Measurements from ENCODE around the gene EEF1E1.
A peak's percentile ranks its signal among the peaks of the same experiment; 100 is the strongest.

The EEF1E1 gene

DNA sequence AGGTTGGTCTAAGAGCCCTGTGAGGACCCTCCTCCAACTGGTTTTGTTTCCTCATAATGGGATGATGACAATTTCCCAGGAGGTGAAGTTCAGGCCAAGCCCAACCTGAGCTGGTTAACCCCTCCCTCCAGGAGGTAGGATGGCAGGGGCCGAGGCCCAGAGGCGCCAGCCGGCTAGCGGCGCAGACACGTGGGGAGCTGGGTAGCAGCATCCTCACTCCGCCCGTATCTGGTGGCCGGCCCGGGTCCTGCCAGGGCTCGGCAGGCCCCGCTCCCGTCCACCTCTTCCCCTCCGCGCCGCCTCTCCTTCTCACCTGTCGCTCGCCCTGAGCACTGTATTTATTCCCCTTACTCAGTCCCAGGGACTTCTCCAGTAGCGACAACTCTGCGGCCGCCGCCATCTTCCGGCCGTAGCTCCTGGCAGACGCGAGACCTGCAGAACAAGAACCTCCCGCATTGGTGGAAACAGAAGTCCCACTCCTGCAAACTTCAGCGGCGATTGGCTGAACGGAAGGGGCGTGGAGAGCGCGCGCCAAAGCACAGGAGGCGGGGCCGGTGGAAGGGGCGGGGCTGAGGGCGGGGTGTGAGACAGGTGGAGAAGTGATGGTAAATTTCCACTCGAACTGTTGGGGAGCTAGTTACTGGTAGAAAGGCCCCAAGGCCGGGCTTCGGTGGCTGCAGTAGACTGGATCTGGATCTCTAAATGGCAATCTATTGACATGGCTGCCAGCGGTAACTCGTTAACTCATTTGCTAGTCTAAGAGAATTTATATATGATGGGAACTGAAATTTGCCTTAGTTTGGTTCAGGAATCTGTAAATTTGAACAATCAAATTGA, at the start of gene EEF1E1:
Gene EEF1E1 (minus strand): TSS at position 427 of the 837 bp plus-strand sequence. CDS start 27 bp downstream, at position 400.
- peak; percentile 98 for DNase-seq

DNA sequence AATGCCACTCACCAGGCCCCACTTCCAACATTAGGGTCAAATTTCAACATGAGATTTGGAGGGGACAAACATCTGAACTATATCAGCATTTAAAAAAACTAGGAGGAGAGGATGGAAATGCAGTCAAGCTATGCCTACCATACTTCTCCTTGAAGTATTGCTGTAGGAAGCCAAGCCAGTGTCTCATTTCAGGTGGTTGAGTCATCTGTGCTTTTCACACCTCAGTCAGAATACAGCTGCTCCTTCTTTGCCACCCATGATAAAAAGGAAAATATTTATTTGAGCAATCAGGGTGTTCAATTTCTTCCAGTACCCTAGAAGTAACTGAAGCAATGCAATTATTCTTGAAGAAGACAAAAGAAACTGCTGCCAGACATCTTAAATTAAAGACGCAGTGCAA, 47.0 kb upstream of the EEF1E1 start:
- DNase-seq, result no peak

DNA sequence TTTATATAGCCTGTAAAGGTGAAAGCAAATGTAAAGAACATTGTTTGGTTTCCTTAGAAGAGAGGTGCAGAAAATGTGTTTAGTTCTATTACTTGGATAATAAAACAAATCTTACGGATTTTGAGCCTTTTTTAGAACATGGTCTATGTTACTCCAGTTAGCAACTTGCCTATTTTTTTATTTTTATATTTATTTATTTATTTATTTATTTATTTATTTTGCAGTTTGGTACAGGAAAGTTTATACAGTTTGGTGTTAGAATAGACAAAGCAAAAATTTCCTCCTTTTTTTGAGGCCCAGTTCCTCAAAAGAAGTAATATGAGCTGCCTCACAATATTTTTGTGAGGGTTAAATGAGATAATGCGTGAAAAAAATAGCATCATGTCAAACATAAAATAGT, 41.6 kb upstream of the EEF1E1 start:
- no peak for DNase-seq

DNA sequence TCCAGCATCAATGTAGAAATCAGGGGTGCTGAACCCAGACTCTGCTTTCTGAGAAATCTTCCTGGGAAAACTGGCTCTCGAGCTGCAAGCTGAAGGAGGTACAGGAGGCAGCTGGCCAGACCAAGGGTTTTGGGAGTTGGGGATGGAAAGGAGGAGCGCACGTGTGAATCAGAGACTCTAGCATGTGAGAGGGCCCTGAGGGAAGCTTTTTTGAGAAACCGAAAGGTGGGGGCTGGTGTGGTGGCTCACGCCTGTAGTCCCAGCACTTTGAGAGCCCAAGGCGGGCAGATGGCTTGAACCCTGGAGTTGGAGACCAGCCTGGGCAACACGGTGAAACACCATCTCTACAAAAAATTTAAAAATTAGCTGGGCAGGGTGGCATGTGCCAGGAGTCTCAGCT, 37.1 kb upstream of the EEF1E1 start:
- no peak for DNase-seq

DNA sequence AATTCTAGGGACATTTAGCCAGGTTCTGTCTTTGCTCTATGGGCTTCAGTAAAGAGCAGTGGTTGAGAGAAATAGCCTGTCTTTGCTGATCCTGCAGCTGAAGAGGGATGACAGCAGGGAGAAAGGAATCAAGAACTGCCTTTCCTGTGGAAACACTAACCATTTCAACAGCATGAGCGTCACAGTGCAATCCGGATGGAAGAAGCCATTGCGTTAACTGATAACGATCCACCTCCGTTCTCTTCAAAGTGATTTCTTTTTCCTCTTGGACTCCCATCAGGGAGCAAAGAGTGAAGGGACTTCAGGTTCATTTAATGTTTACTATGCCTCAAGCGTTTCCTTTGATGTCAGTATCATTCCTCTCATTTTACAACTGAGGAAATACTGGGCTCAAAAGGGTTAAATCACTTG, 35.2 kb upstream of the EEF1E1 start:
- no peak for DNase-seq

DNA sequence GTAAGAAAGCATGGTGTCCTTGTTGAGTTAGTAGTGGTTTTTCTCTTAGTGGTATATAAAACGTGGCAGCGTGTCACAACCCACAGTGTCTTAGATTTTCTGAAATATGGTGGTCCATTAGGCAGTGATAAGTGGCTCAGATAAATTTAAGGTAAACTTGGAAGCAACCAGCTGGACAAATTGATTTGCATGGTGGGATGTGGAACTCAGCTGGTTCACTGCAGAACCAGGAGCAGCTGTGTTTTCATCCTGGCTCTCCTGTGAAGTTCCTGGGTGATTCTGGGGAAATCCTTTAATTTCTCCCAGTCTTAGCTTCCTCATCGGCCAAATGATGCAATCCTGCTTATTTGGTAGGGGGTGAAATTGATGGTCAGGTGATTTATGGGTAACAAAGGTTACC, 32.9 kb upstream of the EEF1E1 start:
- DNase-seq, result no peak

DNA sequence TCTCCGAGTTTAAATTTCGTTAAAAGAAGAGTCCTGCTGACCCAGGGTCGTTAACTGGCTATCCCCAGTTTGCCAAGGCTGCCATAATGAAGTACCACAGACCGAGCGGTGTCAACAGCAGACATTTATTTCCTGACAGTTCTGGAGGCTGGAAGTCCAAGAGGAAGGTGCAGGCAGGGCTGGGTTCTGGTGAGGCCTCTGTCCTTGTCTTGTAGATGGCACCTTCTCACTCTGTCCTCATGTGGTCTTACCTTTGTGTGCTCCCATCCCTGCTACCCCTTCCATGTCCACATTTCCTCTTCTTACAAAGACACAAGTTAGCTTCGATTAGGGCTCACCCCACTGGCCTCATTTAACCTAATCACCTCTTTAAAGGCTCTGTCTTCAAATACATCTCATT, 29.8 kb upstream of the EEF1E1 start:
- no peak for DNase-seq

DNA sequence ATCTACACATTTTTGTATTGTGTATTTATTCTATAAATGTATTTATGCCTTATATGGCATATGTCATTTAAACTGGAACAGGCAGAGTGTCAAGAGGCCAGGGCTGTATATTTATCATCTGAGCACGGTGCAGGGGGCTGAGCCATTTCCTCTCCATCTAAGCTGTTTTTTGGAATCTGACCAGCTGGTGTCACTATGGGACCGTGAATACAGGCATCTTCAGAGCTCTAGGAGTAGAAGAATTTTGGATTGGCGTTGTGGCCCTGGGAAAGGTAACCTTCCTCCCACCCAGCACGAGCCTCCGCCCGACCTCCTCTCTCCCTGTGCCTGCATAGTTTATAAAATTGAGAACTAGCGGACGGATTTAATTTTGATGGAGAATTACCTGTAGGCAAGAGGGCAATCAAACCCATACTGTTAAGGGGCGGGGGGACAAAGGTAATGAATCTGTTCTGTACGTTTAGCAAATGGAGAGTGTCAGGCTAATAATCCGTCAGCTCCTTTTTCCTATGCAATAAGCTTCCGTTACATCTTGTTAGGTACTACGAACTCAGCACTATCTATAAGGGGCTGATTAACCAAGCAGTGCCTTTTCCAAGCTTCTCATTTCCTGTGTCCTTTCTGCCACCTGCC, 29.0 kb upstream of the EEF1E1 start:
- peak; percentile 82 for DNase-seq

DNA sequence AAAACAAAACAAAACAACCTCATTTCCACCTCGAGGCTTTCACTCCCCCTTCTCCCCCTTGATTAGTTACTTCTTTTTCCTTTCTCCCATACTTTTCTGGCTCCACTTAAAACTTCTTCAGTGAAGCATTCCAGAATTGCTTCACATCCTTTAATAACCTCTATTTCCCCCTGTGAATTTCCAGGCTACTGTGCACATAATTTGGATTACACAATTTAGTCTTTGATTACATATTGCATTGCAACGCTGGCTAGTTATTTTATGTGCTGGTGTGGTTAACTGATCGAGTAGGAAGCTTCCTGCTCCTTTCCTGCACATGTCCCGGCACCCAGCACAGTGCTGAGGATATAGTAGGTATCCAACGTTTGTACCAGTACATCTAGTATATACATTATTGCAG, 28.1 kb upstream of the EEF1E1 start:
- DNase-seq, result no peak

DNA sequence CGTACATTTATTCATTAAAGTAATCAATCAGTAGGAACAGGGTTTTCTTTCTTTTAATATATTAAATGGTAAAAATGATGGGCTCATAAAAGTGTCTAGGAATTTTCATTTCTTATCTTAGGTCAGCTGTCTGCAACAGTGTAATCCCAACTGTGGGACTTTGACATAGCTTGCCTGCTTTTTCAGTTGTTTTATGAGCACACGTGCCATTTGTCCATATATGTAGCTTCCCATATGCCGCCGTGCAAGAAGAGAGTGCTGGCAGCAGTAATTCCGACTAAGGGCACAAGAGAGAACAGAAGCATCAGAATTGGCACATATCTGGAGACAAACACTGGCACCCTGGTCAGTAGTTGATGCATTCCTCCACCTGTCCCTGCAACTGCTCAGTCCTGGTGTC, 20.9 kb upstream of the EEF1E1 start:
- DNase-seq, result no peak

DNA sequence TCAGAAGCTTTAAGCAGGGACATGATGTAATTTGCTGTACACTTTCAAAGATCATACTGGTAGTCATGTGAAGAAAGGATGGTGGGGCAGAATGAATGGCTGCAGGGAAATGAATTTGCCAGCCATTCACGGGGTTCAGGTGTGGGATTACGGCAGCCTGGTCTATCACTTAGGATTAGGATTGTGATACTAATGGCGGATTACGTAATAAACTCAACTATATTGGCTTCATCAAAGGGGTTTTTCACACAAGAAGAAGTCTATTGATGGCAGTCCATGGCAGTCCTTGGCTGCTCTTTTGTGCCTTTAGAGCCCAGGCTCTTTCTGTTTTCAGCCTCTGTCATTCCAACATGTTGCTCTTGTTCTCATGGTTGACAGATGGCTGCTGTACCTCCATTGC, 12.6 kb upstream of the EEF1E1 start:
- DNase-seq, result no peak

DNA sequence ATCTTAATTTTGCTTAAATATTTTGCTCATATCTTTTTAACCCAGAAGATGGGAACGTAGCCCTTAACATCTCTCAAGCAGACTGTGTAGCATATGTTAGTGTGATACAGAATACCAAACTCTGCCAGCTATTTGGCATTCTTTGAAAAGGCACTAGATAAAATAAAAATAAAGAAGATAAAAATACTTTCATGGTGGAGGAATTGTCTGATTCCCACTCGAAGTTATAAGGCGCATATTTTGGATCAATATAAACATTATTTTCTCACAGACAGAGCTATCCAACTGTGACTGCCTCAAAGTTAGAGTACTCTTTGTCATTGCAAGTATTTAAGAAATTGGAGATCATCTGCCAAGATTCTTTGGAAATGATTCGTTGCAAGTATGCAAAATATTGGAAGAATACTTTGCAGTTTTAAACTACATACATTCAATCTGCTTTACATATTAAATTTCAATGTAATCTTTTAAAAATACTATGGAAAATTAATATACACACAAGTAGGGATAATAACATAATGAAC, 10.8 kb upstream of the EEF1E1 start:
- DNase-seq, result no peak

DNA sequence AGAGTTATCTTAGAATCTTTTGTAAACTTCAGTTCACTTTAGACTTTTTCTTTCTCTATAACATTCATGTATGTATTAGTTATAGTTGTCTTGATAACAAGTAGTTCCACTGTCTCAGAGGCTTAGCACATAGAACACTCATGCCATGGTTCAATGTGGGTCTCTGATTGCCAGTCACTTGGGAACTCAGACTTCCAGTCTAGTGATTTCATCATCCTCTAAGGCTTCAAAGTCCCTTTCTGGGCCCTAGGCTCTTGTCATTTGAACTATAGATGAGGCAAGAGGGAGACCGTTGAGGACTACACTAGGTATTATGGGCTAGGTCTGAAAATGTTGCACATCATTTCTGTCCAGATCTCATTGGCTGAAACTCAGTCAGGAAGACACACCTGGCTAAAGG, 8.4 kb upstream of the EEF1E1 start:
- DNase-seq, result no peak

DNA sequence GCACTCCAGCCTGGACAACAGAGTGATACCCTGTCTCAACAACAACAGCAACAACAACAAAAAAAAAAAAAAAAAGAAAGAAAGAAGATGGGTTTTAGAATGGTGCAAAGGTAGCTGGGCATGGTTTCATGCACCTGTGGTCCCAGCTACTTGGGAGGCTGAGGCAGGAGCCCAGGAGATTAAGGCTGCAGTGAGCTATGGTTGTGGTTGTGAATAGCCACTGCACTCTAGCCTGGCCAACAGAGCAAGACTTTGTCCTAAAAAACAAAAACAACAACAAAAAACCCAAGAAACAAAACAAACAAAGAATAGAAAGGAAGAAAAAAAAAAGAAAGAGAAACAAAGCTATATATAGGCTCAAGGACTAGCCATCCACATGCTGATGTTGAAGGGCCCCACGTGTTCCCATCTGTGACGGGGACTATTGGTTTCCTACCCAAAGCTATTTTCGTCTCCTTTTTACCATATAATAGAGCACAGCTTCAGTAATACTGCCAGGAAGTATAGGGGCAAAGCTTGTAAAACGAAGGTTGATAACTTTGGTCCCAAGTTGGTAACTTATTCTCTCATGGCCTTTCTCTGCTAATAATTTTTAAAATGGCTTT, 7.9 kb upstream of the EEF1E1 start:
- no peak for DNase-seq

DNA sequence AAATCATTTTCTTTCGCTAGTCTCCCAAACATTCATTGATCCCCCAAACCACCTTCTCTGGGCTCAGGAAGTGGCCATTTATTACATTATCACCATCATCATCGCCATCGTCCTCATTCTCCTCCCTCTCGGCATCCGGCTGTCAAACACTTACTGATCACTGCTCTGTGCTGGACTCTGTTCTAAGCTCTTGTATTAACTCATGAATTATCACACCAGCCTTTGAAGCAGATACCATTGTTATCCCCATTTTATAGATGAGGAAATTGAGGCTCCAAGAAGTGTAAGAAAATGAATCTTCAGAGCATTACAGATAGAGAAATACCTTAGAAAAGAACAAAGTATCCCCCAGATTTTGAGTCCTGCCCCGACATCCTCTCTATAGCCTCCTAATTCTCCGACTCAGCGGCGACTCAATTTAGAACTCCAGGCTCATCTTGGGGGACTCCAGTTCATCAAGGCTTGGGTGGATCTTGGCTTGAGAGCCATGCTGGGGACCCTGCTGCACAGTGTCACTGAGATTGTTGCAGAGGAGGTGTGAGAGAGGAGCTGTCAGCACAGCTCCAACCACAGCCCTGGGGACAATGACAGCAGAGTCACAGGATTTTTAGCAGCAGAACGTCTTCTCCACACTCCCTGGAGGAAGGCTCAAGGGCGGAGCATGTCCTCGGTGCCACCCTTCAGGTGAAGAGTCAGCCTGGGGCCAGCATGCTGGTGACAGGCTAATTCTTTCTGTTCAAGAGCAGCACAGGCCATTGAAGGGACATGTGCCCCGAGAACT, 6.6 kb upstream of the EEF1E1 start:
- DNase-seq, result peak; percentile 12

DNA sequence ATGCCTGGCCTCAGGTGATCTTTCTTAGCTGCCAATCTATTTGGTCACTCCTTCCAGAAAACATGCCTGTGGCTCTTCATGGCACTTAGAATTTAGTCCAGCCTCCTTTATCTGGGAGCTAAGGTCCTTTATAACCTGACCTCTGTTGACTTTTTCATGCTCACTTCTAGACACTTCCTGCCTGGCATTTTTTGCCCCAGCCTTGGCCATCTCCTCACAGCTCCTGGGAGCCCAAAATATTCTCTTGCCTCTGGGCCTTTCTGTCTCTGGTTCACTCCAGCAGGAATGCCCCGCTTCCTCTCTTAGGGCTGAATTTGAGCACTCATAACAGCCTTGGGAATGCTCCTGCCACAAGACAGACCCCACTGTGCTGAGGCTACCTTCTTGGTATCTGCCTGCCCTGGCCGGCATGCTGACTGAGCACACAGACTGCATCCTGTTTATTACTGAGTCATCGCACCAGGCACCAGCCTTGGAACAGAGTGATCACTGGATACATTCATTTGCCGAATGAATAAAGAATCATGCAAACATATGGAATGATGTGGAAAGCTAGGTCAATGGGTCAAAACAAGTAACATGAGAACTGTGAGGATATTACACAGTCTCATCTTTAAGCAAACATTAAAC, 5.8 kb upstream of the EEF1E1 start:
- peak; percentile 75 for DNase-seq

DNA sequence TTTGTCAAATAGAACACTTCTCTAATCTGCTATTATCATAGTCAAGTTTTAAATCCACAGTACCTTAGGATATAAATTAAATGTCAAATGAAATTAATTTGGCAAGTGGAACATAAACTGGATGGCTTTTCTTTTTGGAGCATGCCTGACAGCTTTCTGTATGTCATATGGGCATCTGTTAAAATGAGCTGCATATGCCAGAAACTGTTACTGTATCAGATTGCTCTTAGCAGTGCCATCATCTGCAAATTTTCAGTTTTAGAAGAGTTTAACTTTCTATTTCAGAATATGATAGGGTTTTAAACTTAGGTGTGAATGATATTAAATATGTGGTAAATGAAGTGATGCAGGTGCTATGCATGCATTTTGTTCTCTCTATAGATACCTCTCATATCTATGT, 3.4 kb upstream of the EEF1E1 start:
- no peak for DNase-seq

DNA sequence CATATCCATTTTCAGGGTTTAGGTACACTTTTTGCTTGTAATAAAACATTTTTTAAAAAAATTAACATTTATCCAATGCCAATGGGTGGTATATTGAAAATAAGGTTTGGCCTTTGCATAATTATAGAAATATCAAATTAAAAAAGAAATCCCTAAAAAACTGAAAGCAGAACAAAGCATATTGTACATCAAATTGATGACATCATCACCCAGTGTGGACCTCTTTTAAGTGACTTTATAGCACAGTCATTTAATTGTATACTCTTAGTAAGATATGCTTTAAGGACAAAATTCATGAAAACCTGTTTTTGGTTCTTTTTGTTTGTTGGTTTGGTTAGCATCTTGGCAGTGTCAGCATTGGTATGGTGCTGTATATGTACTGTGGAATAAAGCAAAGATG, 1.4 kb upstream of the EEF1E1 start:
- DNase-seq, result no peak

DNA sequence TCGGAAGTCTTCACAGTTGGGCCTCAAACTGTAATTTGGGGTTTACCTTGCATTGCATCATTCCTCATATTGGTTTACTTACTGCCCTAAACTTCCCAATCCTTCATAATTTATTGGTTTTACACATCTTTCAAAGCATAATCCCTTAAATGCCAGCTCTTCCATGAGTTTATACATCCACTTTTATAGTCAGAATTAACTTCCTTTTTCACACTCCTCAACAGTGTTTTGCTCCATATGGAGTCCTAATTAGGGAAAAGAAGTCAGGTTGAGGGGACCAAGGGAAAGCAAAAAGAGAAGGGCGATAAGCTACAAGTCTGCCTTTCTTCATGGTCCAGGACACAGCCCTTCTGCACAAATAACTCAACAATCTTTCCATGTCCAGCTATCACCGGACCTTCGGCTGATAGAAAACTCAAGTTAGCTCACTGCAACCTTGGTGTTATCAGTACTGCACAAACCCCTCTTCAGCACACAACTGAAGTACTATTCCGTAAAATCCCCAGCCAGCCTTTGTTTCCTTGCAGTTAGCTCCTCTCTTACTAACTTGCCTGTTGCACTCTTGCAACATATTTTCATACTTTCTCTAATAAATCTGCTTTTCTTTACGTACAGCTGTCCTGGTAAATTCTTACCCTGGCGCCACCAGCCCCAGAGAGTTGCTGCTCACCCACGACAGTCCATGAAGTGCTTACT, 2.0 kb downstream of the EEF1E1 start:
- DNase-seq, result no peak

DNA sequence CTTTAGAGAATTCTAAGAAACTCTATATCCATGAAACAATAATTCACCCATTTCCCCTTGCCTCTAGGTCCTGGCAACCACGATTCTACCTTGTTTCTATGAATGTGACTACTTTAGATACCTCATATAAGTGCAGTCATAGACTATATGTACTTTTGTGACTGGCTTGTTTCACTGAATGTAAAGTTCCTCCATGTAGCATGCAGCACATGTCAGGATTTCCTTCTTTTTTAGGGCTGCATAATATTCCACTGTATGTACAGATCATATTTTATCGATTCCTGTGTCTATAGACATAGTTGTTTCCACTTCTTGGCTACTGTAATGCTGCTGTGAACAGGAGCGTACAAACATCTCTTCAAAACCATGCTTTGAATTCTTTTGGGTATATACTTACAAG, 11.7 kb downstream of the EEF1E1 start:
- no peak for DNase-seq

DNA sequence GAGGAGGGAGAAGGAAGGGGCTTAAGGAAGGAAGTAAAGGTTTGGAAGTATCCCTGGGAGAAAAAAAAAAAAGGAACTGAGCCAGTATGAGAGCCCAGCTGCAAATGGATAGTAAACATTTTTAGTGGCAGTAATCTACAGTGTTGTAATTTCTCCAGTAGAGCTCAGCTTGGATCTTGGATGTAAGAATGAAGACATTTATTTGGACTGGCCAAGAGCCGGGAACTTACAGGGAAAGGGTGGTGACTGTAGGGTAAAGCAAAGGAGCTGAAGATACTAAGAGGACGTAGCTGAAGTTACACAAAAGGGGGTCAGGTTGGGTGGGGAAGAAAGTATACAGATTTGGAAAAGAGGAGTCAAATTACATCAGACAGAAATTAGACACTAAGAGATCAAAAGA, 13.5 kb downstream of the EEF1E1 start:
- no peak for DNase-seq

All from DMS53 (cell line).